Bone marrow (tissue), 2 donors: Measurements from ENCODE around the gene GBE1.
"Not testable (repeated sequence)": the region's sequence is repeated elsewhere in the genome, so short reads cannot be mapped to it uniquely, and the experiment has no call there.

Experiments
- DNase-seq, 2 donors: peaks; one replicate each; lab custom pipeline; 2025; lab: John Stamatoyannopoulos, UW

The GBE1 gene

DNA sequence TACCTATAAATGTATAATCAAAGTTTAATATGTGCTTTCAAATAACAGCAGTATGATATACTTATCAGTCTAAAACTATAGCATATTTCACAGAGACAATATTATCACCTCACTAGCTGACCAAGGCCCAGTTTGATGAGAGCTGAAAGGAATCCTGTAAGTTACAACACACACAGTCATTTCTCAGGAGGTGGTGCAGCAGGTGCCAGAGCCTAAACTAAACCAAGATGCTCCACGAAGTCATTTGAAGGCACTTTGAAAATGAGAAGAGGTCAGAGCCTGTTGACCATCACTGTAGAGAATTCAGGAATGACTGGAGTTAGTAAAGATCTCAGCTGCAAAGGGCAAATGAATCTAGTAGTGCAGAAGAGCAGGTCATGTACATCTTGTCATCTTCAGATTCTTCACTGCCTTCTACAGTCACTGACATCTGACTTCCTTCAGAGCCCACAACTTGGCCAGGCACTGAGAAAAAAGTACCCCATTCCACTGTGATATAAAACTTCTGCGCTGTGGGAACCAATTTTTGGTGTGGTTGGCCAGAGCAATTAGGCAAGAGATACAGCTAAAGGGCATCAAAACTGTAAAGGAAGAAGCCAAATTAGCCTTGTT, 7.9 kb downstream of the GBE1 start:
- no peak for DNase-seq

DNA sequence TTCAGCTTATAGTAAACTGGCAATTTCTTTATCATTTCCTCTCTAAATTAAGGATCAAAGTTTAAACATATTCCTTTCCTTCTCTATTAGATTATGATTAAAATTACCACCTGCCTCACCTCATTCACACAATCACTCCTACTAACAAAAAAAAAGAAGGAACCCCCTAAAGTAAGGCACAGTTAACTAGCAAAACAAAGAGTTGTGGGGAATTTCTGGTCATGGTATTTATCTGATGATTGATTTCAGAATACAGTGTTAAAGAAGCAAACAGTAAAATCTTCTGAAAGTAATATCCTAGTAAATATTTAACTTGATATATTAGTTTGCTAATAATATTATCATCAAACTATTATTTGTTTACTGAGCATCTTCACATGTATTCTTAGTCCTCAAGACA, 8.8 kb downstream of the GBE1 start:
- DNase-seq = no peak

DNA sequence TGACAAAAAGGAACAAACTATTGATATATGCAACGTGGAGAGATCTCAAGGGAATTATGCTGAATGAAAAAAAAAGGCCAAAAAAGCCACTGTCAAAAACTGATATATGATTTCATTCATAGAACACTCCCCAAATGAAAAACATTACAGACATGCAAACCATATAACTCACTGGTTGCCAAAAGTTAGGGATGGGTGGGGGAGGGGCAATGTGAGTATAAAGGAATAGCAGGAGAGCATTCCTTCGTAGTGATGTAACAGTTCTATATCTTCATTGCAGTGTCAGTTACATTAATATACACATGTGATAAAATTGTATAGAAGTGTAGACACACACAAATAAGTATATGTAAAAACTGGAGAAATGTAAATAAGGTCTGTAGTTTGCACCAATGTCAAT, 12.2 kb downstream of the GBE1 start:
- no peak for DNase-seq

DNA sequence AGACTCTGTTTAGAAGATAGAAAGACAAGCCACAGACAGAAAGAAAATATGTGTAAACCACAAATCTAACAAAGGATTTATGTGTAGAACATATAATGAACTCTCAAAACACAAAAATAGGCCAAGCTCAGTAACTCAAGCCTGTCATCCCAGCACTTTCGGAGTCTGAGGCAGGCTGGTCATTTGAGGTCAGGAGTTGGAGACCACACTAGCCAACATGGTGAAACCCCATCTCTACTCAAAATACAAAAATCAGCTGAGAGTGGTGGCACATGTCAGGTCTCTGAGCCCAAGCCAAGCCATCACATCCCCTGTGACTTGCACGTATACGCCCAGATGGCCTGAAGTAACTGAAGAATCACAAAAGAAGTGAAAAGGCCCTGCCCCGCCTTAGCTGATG, 14.2 kb downstream of the GBE1 start:
- DNase-seq = not testable (repeated sequence)

DNA sequence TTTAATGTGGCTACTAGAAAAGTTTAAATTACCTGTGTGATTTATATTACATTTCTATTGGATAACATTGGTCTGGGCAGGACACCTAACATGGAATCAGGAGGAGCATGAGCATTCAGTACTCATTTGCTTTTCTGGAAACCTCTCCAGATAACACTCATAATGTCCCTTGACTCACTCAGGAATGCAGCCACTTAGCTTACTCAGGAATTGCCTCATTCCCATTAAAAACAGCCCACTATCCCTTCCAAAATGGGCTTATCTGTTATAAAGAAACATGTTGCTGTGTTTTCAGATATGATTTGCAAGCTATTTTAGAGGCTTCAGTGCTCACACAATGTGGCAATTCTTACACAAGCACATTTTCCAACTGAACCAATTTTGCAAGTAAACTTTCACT, 17.1 kb downstream of the GBE1 start:
- no peak for DNase-seq

DNA sequence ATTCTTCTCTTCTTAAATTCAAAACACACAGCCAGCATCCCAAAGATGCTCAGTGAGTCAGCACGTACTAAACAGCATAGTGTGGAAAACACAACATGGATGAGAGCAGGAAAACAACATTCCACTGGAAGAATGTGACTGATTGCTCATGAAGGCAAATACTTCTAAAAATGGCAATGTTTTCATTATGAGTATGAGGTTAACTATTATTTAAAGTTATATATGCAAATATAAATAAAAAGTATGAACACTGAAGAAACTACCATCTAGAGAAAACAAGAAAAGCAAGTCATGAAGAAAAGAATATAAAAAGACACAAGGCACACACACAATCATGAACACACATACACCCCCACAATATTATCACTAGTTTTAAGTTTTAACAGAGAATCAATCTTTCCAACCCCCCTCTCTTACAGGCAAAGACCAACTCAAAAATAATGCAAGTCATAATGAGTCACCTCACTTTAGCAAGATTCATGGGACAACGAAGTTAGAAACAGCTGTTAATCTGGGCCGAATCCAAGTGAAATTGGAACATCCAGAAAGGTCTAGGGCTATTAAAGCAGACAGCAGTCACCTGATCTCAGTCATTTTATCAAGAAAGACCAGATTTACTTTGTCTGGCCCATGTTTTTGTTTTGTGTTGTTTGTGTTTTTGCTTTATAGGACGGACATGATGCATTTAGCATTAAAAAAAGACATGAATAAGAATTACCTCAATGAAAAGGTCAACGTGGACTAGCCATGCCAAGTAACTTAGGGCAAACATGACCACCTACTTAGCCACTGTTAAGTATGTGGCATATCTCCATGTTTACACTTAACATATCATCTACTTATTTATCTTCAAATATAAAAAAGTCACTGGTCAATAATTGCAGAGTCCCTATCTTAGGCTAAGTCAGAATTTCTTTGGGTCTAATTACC, 18.1 kb downstream of the GBE1 start:
- peak in 1 of 2 donors; percentile 69 for DNase-seq

DNA sequence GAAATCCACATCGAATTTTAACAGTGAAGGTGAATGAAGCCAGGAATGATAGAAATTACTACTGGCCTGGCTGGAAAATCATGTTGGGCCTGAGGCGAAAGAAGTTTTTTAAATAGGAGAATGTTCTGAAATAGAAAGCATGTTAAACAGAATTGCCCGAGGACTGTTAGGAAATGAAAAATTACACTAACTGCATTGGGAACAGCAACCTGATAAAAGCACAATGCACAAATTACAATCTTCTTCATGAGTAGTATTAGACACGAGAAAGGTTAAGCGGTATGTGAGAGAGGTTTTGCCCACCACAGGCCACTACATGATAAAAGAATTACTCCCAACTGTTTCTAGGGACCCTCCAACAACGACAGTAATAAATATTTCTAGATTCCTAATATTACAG, 18.9 kb downstream of the GBE1 start:
- no peak for DNase-seq

DNA sequence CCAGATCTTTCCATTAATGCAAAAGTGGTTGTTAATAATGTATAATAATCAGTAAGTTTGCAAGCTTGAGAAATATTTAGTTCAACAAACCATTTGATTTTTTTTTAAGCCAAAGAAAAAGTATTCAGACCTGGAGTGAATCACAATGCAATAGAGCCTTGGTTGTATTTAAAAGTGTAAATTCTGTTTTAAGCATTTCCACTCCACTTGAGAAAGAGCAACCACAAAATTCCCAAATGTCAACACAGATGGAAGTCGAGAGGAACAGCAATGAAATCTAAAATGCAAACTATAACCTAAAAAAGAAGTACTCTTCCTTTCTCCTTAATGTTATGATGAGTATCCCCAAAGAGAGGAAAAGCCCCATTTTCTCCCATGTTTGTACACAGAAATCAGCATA, 20.2 kb downstream of the GBE1 start:
- no peak for DNase-seq

DNA sequence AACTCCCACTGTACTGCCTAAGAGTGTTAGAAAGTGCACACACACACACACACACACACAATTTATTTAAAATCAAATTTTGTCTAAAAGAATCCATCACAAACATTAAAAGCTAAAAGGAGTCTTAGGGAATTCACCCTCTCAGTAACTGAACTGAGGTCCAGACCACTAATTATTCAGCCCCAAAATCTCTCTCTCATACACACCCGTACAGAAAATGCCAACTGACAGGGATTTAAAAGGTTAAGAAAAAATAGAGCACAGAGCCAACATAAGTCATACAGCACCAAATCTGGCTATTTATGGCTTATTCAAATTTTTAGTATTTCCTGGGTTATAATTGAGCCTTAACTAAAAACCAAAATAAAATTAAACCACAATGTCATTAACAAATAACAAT, 20.7 kb downstream of the GBE1 start:
- DNase-seq = no peak

DNA sequence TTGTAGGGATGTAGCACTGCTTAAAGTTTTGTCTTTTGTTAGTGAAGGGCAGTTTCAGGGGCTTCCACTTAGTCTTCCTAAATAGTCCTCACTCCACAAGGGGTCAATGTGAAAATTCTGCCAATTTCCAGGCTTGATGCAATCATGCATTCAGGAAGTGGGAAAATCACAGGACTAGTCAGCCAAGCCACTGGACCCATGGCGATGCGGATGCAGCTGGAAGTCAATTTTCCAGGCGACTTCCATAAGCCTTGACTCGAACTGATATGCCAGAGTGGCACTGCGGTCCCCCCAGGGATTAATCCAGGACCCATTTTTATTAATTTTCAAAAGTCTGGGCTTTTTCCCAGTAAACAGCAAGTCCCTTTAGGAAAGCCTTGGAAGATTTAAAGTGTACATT, 26.1 kb downstream of the GBE1 start:
- no peak for DNase-seq

DNA sequence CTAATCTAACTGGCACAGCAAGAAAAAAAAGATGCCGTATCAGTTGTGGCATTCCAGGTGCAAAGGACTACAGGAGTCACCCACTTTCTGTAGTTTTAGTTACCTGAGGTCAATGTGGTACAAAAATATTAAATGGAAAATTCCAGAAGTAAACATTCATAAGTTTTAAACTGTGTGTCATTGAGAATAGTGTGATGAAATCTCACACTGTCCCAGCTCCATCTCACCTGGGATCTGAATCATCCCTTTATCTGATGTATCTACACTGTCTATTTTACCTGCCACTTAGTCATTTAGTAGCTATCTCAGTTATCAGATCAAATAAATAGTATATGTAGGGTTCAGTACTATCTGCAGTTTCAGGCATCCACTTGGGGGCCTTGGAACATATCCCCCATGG, 26.7 kb downstream of the GBE1 start:
- DNase-seq = no peak

DNA sequence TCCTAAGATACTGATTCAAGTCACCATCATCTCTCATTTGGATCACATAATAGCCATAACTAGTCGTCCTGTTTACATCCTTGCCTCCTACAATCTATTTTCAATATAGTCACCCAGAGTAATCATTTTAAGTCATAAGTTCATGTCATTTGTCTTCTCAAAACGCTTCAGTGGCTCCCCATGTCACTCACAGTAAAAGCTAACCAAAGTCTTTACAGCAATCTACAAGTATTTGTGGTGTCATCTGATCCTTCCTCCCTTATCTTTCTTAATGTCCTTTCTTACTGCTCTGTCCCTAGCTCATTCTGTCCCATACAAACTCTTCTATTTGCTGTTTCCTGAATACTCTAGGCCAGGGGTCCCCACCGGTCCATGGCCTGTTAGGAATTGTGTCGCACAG, 28.8 kb downstream of the GBE1 start:
- no peak for DNase-seq

DNA sequence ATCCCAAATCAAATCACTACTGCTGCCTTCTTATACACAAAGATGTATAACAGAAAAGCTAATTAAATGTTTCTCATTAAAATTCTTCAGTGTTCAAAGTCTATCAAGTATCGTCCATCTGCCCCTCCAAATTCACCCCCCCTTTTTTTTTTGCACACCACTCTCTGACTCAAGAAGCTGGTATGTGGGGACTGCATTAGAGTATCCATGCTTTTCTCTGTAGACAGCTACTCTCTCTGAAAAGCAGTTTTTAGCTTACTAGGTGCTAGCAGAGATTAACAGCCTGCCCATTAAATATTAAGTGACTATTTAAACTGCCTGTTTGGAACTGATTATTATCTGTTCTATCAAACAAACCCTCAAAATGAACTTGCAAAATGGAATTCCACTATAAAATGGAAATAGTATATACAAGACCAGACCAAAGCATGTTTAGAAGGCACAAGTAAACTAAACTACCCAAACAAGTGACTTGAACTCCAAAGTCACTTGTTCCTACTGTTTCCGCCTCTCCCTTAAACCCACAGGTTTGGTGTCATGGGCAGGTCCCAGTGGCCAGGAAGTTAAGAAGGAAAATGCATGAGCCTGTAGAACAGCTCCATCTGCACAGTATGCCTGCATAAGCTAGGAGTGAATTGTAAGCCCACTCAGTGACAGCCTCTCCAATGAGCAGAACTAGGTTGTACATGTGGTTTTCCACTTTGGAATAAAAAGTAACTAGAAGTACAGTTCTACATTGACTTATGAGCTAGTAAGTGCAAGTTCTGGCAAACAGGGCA, 32.5 kb downstream of the GBE1 start:
- no peak for DNase-seq

DNA sequence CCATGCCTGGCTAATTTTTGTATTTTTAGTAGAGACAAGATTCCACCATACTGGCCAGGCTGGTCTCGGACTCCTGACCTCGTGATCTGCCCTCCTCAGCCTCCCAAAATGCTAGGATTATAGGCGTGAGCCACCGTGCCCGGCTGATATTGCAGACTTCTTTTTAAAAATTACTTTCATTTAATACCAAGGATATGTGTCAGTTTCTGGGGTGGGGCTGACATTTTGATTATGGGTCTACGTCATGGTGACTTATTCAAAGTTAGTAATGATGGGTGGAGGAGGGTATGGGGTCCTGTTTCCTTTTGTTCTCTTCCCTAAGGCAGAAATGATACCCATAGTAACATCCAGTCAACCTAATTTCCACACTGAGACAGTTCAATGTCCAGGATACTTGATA, 34.7 kb downstream of the GBE1 start:
- DNase-seq = no peak

DNA sequence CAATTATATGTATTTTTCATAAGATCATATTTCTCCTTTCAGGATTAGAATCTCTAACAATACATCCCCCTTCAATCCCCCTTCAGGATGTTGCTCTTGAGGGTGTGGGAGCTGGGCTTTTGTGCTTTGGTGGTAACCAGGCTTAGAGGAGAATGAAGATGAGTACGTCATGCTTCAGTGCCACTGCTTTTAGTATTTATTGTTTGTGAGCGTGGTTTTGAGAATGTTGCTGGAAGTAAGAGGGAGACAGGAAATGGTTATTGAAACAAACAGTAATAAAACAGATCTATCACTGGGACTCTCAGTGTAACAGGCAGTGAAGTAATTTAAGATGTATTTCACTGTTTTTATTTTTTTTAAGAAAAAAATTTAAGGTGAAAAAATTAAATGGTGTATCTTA, 35.3 kb downstream of the GBE1 start:
- DNase-seq = no peak

DNA sequence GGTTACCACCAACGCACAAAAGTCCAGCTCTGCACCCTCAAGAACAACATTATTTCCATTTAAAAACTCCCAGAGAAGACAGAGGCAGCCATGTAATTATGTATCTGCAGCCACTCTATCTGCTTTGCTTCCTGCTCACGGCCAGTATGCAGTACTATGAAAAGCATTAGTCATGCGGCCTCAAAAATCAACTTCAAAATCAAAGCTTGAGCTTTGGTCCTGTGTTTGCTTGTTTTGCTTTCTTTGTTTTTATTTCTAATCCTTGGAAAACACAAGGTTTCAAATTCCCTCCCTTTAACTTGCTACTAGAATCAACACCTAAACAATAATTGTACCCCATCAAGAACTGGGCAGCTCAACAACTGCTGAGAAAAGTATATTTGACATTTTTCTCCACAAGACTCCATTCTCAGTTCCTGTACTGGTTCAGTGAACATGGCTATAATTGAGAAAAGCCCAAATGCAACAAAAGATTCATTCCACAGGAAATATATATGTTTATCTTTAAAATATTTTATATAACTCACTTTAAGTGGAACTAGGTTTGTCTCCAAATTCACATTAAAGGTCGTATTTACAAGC, 37.6 kb downstream of the GBE1 start:
- no peak for DNase-seq

DNA sequence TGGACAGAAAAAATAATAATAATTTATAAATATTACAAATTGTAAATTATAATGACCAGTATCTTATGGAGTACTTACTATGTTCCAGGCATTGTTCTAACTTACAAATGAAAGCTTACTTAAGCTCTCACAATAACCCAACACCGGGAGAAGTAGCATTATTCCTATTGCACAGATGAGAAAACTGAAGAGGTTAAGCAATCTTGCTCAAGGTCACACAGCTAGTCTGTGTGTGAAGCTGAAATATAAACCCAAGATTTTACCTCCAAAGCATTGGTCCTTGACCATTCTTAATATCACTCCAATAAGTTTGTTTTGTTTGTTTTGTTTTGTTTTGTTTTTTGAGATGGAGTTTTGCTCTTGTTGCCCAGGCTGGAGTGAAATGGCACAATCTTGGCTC, 43.1 kb downstream of the GBE1 start:
- DNase-seq = no peak

DNA sequence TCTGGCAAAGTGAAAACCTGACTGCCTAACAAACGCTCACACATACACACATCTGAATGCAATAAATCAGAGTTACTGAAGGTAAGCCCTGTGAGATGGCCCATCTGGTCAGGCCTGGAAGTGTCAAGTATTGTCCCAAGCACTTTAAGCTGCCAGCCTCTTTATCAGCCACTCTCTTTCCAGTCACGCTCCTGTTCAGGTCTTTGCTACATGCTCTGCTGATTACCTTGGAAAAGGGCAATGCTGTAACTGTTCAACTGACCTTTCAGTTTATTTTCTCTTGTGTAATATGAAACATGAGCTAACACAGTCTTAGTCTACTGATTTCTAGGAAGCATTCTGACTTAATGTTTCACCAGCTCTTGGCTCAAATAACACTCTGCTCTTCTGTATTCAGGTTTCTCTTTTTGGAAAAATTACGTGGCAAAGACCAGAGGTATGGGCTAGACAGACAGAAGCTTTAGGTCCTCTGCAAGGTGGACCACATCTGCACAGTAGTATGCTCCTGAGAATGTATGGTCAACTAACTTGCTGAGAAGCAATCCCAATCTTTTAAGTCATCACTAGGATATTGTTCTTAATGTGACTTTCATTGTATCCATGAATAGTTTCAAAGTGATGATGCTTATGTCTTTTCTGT, 44.5 kb downstream of the GBE1 start:
- no peak for DNase-seq

DNA sequence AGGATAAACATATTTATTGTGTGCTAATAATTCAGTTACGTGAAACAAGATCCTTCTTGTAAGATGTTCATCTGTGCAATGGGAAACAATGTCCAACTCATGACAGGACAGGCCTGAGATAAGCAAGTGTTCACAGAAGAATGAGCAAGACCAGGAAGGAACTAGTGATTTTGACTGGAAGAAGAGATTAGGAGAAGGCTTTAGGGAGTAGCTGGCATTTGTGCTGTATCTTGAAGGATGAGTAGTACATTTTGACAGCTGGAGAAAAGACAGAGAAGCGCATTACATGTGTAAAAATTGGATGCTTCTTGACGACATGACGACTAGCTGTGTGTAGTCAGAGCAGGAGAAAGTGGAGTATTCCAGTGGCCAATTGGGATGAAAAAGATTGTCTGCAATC, 48.4 kb downstream of the GBE1 start:
- no peak for DNase-seq

DNA sequence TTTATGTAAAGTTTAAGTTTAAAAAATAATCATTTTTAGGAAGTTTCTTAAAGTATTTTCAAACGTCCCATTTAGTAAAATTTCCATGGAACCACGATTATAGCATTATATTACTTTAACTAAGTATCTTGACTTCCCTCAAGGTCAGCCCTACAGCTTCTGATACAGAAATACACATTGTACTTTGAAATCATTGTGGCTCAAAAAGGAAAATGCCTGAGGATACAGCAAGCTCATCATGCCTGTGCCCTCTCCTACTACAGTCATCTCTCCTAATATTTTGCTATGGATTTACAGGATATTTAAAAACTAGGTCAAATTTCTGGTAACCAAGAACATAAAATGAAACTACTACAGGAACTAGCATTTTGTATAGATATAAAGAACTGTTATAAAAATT, 51.8 kb downstream of the GBE1 start:
- DNase-seq = no peak

DNA sequence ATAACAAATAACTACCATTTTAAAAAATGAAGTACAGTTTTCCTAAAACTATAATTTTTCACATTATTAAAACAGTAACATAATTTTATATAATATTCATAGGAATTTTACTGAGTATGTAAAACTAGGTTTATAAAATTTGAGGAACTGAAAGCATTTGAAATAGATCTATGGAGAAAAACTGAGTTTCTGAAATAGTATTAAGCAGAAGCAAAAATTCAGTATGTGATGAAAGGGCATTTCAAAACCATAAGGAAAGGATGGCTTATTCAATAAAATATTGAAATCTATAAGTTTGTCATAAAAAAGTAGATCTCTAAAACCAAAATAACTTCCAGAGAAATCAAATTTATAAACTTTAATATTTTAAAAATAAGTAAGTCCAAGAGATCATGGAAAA, 53.4 kb downstream of the GBE1 start:
- no peak for DNase-seq

DNA sequence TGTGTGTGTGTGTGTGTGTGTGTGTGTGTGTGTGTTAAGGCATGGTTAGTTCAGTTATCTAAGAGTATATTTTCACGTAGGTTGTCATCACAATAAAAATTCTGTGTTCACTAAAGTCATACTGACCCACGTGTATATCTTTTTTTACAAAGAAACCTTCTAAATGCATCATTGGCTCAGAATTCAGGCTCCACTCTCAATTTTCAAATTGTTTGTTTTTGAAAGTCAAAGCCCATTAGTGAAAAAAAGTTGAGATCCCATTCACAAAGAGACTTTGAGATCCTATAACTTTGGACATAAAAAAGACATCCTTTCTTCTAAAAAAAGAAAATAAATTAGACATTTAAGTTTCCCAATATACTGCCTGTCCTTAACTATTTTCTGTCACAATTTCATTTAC, 59.3 kb downstream of the GBE1 start:
- no peak for DNase-seq
